Measurements from ENCODE around the gene SLC51B. TPM values are rescaled to one million over a fixed set of nuclear protein-coding genes. Genes with fewer than 3 reads are reported as not detected.
A peak's percentile ranks its signal among the peaks of the same experiment; 100 is the strongest.

Gene SLC51B
- total RNA-seq, 1 donor from 2014 or later: 3.2 TPM

- peaks cover 59% of the 10 kb centered on the region for H3K36me3 ChIP-seq
Measured at GRCh38 chr15:65101891-65102708, 56.9 kb downstream of the SLC51B start.

GRCh38 chr15:65102912-65103311, 57.7 kb downstream of the SLC51B start:
- no peak overlapping the region for H3K4me3 ChIP-seq
- intact Hi-C loops (cut with DNase I): no loop called here
- DNase-seq (no peak), ATAC-seq (no peak)
- no peaks in the 10 kb centered on the region for H3K27me3 ChIP-seq (ENCODE audit: low read depth)
- peaks cover 51% of the 10 kb centered on the region for H3K36me3 ChIP-seq
- no peaks in the 10 kb centered on the region for H3K9me3 ChIP-seq
- no peaks in the 10 kb centered on the region for H3K4me1 ChIP-seq
- no peak for TF ChIP-seq CTCF (IDR thresholded peaks at IDR 0.05)
- H3K27ac ChIP-seq: no peak overlapping the region

More at GRCh38 chr15:65101891-65102708, 56.9 kb downstream of the SLC51B start:
- Histone ChIP-seq H3K4me3 (no peak overlapping the region), H3K27me3 (ENCODE audit: low read depth) (no peaks in the 10 kb centered on the region), H3K9me3 (no peaks in the 10 kb centered on the region), H3K4me1 (no peaks in the 10 kb centered on the region), H3K27ac (no peak overlapping the region)
- DNase-seq (no peak), ATAC-seq (peak; percentile 6 to 22)
- intact Hi-C loops (cut with DNase I): no loop called here
- no peak for TF ChIP-seq CTCF (IDR thresholded peaks at IDR 0.05)

Other genes starting within 250 kb of the SLC51B start
- gene PIF1, start 219.7 kb upstream of the SLC51B start, total RNA-seq: 1.4 TPM
- 68.3 TPM for gene PLEKHO2, start 203.5 kb upstream of the SLC51B start, total RNA-seq
- 5.0 TPM for gene ANKDD1A, start 133.5 kb upstream of the SLC51B start, total RNA-seq
- gene SPG21, start 55.5 kb upstream of the SLC51B start, total RNA-seq: 110 TPM
- gene MTFMT, start 15.7 kb upstream of the SLC51B start, total RNA-seq: 15.7 TPM
- gene RASL12, start 22.6 kb downstream of the SLC51B start, total RNA-seq: 21.5 TPM
- not detected for gene KBTBD13, start 31.4 kb downstream of the SLC51B start, total RNA-seq
- gene UBAP1L, start 69.8 kb downstream of the SLC51B start, total RNA-seq: 4.1 TPM
- gene PDCD7, start 88.4 kb downstream of the SLC51B start, total RNA-seq: 19.8 TPM
- 43.4 TPM for gene CLPX, start 140.0 kb downstream of the SLC51B start, total RNA-seq
- 10.2 TPM for gene CILP, start 166.1 kb downstream of the SLC51B start, total RNA-seq
- 8.8 TPM for gene PARP16, start 241.5 kb downstream of the SLC51B start, total RNA-seq